HL-60 (cell line): ENCODE results near the gene SERPINC1.

Experiments used
- DNase-seq, 2 experiments: peaks; one replicate each; pipeline ENCODE4 v3.0.0-alpha.2; 2010 to 2020; ENCODE audit warnings: low read depth in 1 of 2, low spot score in 1 of 2
- H3K27ac ChIP-seq: fragments of 250-450 bp; sonication (Bioruptor Pico); replicated peaks from 2 replicates; pipeline ENCODE4 v1.5.1; 2020; ENCODE audit warnings: mild to moderate bottlenecking, moderate library complexity
- H3K27me3 ChIP-seq: fragments of 250-450 bp; sonication (Bioruptor Pico); 2 replicates; pipeline ENCODE4 v1.5.1; 2021; ENCODE audit warnings: mild to moderate bottlenecking, moderate library complexity; ENCODE audit not compliant: insufficient read depth, poor library complexity, severe bottlenecking
- H3K4me3 ChIP-seq: replicated peaks from 2 replicates; pipeline ENCODE4 v1.5.1; 2011; ENCODE audit warnings: mild to moderate bottlenecking, control low read depth, low read length; ENCODE audit not compliant: insufficient read depth
- GABPA ChIP-seq: IDR thresholded peaks from 2 replicates; pipeline ENCODE4 v1.6.1; 2012; ENCODE audit warnings: low read depth
- POLR2AphosphoS5 ChIP-seq: IDR thresholded peaks from 2 replicates; pipeline ENCODE4 v1.6.1; 2012; ENCODE audit warnings: low read depth
- REST ChIP-seq: IDR thresholded peaks from 2 replicates; pipeline ENCODE4 v1.6.1; 2012; ENCODE audit warnings: low read depth; ENCODE audit not compliant: insufficient replicate concordance
- SPI1 ChIP-seq: IDR thresholded peaks from 2 replicates; pipeline ENCODE4 v1.6.1; 2012; ENCODE audit warnings: low read depth, mild to moderate bottlenecking, borderline replicate concordance
- TF ChIP-seq, protein P1 (sequence below): IDR thresholded peaks from one replicate; pipeline ENCODE4 v1.5.1; 2011; ENCODE audit warnings: low read length, control low read depth, inconsistent platforms; ENCODE audit not compliant: insufficient read depth

SERPINC1 gene

DNA sequence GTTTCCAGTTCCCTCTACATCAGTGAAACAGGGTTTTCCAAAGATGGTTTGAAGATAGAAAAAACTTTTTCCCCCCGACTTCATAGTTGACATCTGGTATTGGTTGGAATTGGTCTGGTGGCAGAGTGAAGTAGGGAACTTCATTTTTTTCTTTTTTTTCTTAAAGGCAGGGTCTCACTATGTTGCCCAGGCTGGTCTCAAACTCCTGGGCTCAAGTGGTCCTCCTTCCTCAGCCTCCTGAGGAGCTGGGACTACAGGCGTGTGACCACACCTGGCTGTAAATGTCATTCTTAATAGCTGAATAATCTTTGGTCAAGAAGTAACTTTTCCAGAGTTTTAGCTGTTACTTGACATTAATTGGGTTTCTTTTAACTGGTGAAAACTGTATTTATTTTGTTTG lies 27.2 kb downstream of the SERPINC1 start:
- H3K27me3 ChIP-seq: no peaks in the 10 kb centered on the region
- TF ChIP-seq, protein P1, sequence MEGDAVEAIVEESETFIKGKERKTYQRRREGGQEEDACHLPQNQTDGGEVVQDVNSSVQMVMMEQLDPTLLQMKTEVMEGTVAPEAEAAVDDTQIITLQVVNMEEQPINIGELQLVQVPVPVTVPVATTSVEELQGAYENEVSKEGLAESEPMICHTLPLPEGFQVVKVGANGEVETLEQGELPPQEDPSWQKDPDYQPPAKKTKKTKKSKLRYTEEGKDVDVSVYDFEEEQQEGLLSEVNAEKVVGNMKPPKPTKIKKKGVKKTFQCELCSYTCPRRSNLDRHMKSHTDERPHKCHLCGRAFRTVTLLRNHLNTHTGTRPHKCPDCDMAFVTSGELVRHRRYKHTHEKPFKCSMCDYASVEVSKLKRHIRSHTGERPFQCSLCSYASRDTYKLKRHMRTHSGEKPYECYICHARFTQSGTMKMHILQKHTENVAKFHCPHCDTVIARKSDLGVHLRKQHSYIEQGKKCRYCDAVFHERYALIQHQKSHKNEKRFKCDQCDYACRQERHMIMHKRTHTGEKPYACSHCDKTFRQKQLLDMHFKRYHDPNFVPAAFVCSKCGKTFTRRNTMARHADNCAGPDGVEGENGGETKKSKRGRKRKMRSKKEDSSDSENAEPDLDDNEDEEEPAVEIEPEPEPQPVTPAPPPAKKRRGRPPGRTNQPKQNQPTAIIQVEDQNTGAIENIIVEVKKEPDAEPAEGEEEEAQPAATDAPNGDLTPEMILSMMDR: no peak
- TF ChIP-seq SPI1 (no peak), GABPA (no peak)
- H3K4me3 ChIP-seq: no peak overlapping the region
- H3K27ac ChIP-seq: no peak overlapping the region
- DNase-seq: no peak

DNA sequence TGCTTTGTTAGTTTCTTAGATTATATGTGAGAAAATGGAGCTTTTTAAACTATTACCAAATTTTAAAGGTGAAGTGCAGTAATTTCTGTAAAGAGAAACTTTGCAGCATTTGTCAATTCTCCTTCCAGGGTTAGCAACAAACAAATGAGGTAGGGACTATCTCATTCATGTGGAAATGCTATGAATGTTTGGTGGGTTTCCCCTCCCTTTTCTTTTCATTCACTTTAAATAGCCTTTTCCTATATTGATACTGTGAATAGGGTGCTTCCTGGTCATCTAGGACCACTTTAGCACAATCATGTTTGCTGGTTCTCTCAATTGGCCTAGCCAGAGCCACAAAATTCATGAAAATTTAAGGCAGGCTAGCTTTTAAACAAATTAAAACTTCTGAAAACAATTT lies 28.4 kb downstream of the SERPINC1 start:
- no peaks in the 10 kb centered on the region for H3K27me3 ChIP-seq
- H3K4me3 ChIP-seq: no peak overlapping the region
- H3K27ac ChIP-seq: no peak overlapping the region
- TF ChIP-seq SPI1 (no peak), REST (no peak), POLR2AphosphoS5 (no peak), GABPA (no peak)
- TF ChIP-seq, protein P1: no peak
- no peak for DNase-seq

DNA sequence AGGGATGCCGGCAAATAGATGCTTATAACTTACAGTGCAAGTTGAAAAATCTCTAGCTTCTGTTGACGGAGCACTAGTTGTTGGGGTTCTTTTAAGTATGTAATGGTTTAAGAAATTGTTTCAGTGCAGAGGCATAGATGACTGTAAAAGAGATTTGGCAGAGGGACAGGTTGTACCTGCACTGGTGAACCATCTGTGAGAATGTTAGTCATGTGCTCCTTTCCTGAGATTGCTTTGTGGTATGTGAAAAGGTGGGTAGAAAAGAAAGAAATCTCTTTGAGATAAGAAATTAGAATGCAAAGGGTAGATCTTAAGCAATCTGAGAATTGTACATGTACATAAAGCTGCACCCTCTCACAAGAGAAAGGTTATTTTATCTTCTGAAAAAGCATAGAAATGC lies 29.5 kb downstream of the SERPINC1 start:
- no peak for TF ChIP-seq POLR2AphosphoS5
- Histone ChIP-seq H3K27me3 (no peaks in the 10 kb centered on the region), H3K4me3 (no peak overlapping the region), H3K27ac (peak overlapping the region; percentile 51; the same call in 1 of the 2 replicates)
- no peak for DNase-seq

DNA sequence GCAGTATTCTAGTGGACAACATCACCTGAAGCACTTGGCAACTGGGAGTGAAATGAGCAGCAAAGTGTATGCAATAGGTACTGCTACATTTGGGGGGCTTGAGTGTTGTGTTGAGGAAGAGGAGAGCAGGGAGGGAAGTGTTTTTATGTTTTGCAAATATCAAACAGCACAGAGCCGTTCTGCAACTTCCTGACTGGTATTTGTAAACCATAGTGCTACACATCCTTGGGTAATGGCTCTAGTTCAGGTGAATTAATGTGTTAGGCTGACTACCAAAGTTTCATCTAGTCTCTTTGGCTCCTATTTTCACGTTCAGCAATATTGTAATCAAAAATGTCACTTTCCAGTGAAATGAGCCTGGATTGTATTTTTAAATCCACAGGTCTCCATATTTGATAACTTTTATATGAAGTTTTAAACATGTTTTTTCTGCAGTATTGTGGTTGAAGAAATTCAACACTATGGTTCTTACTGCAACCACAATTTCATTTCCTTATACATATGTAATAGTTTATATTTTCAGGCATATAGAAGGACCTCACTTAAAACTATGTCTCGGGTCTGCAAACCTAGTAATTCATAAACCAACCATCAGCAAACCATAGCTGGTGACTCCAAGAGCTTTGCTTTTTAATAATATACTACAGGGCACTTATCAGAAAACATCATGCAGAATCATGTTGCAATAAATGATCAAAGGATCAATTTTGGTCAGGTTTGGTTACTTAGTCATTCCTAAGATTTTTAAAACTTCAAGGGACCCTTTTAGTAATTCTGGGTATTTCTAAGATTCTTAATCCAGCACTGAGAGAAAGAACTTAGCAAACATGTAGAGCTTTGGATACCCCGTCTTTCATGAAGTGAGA lies 30.1 kb downstream of the SERPINC1 start:
- H3K27ac ChIP-seq: peak overlapping the region; percentile 51

More for the DNA sequence above, 30.1 kb downstream of the SERPINC1 start:
- peak in 1 of 2 experiments; percentile 37 for DNase-seq
- Histone ChIP-seq H3K4me3 (no peak overlapping the region), H3K27me3 (no peaks in the 10 kb centered on the region)
- TF ChIP-seq REST: no peak
